Uterus (tissue), 2 donors: Measurements from ENCODE around the gene ABCC3.

Experiments
- POLR2A ChIP-seq, 2 donors: fragments of 450-650 bp; IDR thresholded peaks; one replicate each; pipeline ENCODE4 v1.6.1; 2016; ENCODE audit warnings: antibody characterized with exemption in 2 of 2, mild to moderate bottlenecking in 1 of 2, moderate library complexity in 1 of 2
- TF ChIP-seq, protein P1 (sequence below), 4 experiments: fragments of 200-600 bp in 2 of 4; fragments of 450-650 bp in 2 of 4; sonication (generic) in 2 of 4; IDR thresholded peaks; one replicate each; pipeline ENCODE4 v1.5.1; 2016 to 2019; ENCODE audit warnings: antibody characterized with exemption in 4 of 4, mild to moderate bottlenecking in 2 of 4, moderate library complexity in 1 of 4

GRCh38 chr17:50653738-50654137 lies 19.1 kb downstream of the ABCC3 start:
- TF ChIP-seq, protein P1, sequence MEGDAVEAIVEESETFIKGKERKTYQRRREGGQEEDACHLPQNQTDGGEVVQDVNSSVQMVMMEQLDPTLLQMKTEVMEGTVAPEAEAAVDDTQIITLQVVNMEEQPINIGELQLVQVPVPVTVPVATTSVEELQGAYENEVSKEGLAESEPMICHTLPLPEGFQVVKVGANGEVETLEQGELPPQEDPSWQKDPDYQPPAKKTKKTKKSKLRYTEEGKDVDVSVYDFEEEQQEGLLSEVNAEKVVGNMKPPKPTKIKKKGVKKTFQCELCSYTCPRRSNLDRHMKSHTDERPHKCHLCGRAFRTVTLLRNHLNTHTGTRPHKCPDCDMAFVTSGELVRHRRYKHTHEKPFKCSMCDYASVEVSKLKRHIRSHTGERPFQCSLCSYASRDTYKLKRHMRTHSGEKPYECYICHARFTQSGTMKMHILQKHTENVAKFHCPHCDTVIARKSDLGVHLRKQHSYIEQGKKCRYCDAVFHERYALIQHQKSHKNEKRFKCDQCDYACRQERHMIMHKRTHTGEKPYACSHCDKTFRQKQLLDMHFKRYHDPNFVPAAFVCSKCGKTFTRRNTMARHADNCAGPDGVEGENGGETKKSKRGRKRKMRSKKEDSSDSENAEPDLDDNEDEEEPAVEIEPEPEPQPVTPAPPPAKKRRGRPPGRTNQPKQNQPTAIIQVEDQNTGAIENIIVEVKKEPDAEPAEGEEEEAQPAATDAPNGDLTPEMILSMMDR (IDR thresholded peaks at IDR 0.05) = no peak
- no peak for TF ChIP-seq POLR2A (IDR thresholded peaks at IDR 0.05)
